SK-N-SH (cell line): ENCODE measurements around the gene FAM9A. TPM values are rescaled to one million over a fixed set of nuclear protein-coding genes. Genes with fewer than 3 reads are reported as not detected.

ENCODE experiments used
- CTCF ChIA-PET: fragments of 300-600, 350-600 bp; formaldehyde crosslinking; extraction: SDS; loops from one replicate; lab custom pipeline; 2021; lab: Yijun Ruan, JAX
- POLR2A ChIA-PET: fragments of 350-600 bp; sonication (Branson Sonifier 250); formaldehyde crosslinking; extraction: SDS; loops from one replicate; lab custom pipeline; 2020; ENCODE audit warnings: antibody characterized with exemption, inconsistent platforms; lab: Yijun Ruan, JAX
- DNase-seq: peaks from one replicate; pipeline ENCODE4 v3.0.0; 2012
- H2AFZ ChIP-seq: fragments of 200-600 bp; sonication (generic); 2 replicates; pipeline ENCODE4 v1.8.1; 2016; ENCODE audit warnings: antibody characterized with exemption, mild to moderate bottlenecking, low read depth
- H3F3A ChIP-seq: fragments of 200-600 bp; sonication (generic); replicated peaks from 2 replicates; pipeline ENCODE3; 2016; ENCODE audit warnings: antibody characterized with exemption, mild to moderate bottlenecking; ENCODE audit not compliant: insufficient read depth
- H3K27ac ChIP-seq, 2 experiments: fragments of 200-500 bp in 1 of 2; fragments of 200-600 bp in 1 of 2; sonication (Bioruptor generic) in 1 of 2; sonication (generic), shearing (Covaris generic) in 1 of 2; 2 replicates each; pipeline versions ENCODE4 v1.5.1 to v1.6.1; 2014 to 2016; ENCODE audit warnings: low read depth in 2 of 2, inconsistent platforms in 1 of 2, low read length in 1 of 2, mild to moderate bottlenecking in 1 of 2, mixed read lengths in 1 of 2
- H3K27me3 ChIP-seq: fragments of 200-600 bp; sonication (generic), shearing (Covaris generic); 2 replicates; pipeline ENCODE4 v1.6.1; 2016; ENCODE audit warnings: mixed run types; ENCODE audit not compliant: insufficient read depth
- H3K36me3 ChIP-seq, 2 experiments: fragments of 200-500 bp in 1 of 2; fragments of 200-600 bp in 1 of 2; sonication (Bioruptor generic) in 1 of 2; sonication (generic) in 1 of 2; replicated peaks in 1 of 2; 2 replicates each; pipeline versions ENCODE3 to v1.5.1; 2014 to 2016; ENCODE audit warnings: low read length in 1 of 2, mild to moderate bottlenecking in 1 of 2; ENCODE audit not compliant: insufficient read depth in 2 of 2, control insufficient read depth in 1 of 2
- H3K4me1 ChIP-seq, 2 experiments: fragments of 200-500 bp in 1 of 2; fragments of 200-600 bp in 1 of 2; sonication (Bioruptor generic) in 1 of 2; sonication (generic), shearing (Covaris generic) in 1 of 2; 2 replicates each; pipeline versions ENCODE4 v1.5.1 to v1.6.1; 2014 to 2016; ENCODE audit warnings: low read depth in 1 of 2, low read length in 1 of 2, mixed run types in 1 of 2; ENCODE audit not compliant: insufficient read depth in 2 of 2, control insufficient read depth in 1 of 2
- H3K4me2 ChIP-seq: fragments of 200-600 bp; sonication (generic), shearing (Covaris generic); 2 replicates; pipeline ENCODE4 v1.6.1; 2017; ENCODE audit warnings: mixed run types
- H3K4me3 ChIP-seq, 2 experiments: fragments of 200-500 bp in 1 of 2; fragments of 200-600 bp in 1 of 2; sonication (Bioruptor generic) in 1 of 2; sonication (generic), shearing (Covaris generic) in 1 of 2; 2 replicates each; pipeline versions ENCODE4 v1.5.1 to v1.8.1; 2014 to 2016; ENCODE audit warnings: low read depth in 2 of 2, inconsistent platforms in 1 of 2, low read length in 1 of 2, mild to moderate bottlenecking in 1 of 2, mixed read lengths in 1 of 2, moderate library complexity in 1 of 2
- H3K79me2 ChIP-seq: fragments of 200-600 bp; sonication (generic); 2 replicates; pipeline ENCODE4 v1.8.1; 2017; ENCODE audit warnings: mild to moderate bottlenecking; ENCODE audit not compliant: insufficient read depth
- H3K9ac ChIP-seq: fragments of 200-600 bp; sonication (generic); 2 replicates; pipeline ENCODE4 v1.6.1; 2017; ENCODE audit warnings: mixed run types
- H3K9me2 ChIP-seq: fragments of 200-600 bp; sonication (generic); 2 replicates; pipeline ENCODE4 v1.6.1; 2017; ENCODE audit warnings: mixed run types
- H3K9me3 ChIP-seq: fragments of 200-600 bp; sonication (generic); 2 replicates; pipeline ENCODE4 v1.6.1; 2017; ENCODE audit warnings: mixed run types, mild to moderate bottlenecking, moderate library complexity
- H4K20me1 ChIP-seq: fragments of 200-600 bp; sonication (generic); 2 replicates; pipeline ENCODE4 v1.6.1; 2017; ENCODE audit warnings: mild to moderate bottlenecking, mixed run types; ENCODE audit not compliant: insufficient read depth
- ELF1 ChIP-seq: IDR thresholded peaks from 2 replicates; pipeline ENCODE4 v1.4.0; 2012
- EZH2phosphoT487 ChIP-seq: fragments of 200-600 bp; sonication (generic); IDR thresholded peaks from 2 replicates; pipeline ENCODE4 v1.6.1; 2017; ENCODE audit warnings: low read depth, mixed run types, mild to moderate bottlenecking, antibody characterized with exemption, moderate library complexity, borderline replicate concordance
- FOSL2 ChIP-seq: IDR thresholded peaks from 2 replicates; pipeline ENCODE4 v1.4.0; 2012; ENCODE audit warnings: low read depth, mild to moderate bottlenecking, moderate library complexity, borderline replicate concordance
- GABPA ChIP-seq: IDR thresholded peaks from 2 replicates; pipeline ENCODE4 v1.4.0; 2012; ENCODE audit warnings: low read depth, mild to moderate bottlenecking
- JUND ChIP-seq: IDR thresholded peaks from 2 replicates; pipeline ENCODE4 v1.4.0; 2012
- MEF2A ChIP-seq: IDR thresholded peaks from 2 replicates; pipeline ENCODE4 v1.4.0; 2012; ENCODE audit warnings: low read depth, borderline replicate concordance
- MXI1 ChIP-seq: IDR thresholded peaks from 2 replicates; pipeline ENCODE4 v1.6.1; 2012; ENCODE audit warnings: mild to moderate bottlenecking, low read depth, low read length, improper control_type of control experiment
- NRF1 ChIP-seq: IDR thresholded peaks from 2 replicates; pipeline ENCODE4 v1.6.1; 2012; ENCODE audit warnings: low read depth, mild to moderate bottlenecking, low read length
- POLR2AphosphoS5 ChIP-seq: IDR thresholded peaks from 2 replicates; pipeline ENCODE4 v1.6.1; 2012; ENCODE audit warnings: low read depth, low read length
- RCOR1 ChIP-seq: fragments of 150-350 bp; IDR thresholded peaks from 2 replicates; pipeline ENCODE4 v1.6.1; 2017; ENCODE audit warnings: antibody characterized with exemption, low read length
- RXRA ChIP-seq: IDR thresholded peaks from 2 replicates; pipeline ENCODE4 v1.4.0; 2012; ENCODE audit warnings: low read depth, mild to moderate bottlenecking, borderline replicate concordance
- SMC3 ChIP-seq: IDR thresholded peaks from 2 replicates; pipeline ENCODE4 v1.6.1; 2012; ENCODE audit warnings: low read depth, low read length, improper control_type of control experiment
- TEAD4 ChIP-seq: IDR thresholded peaks from 2 replicates; pipeline ENCODE4 v1.4.0; 2012; ENCODE audit warnings: mild to moderate bottlenecking, borderline replicate concordance; ENCODE audit not compliant: insufficient read depth
- YY1 ChIP-seq: IDR thresholded peaks from 2 replicates; pipeline ENCODE4 v1.4.0; 2012; ENCODE audit warnings: low read depth, mild to moderate bottlenecking
- WGBS: methylation state at CpG from one replicate; pipeline ENCODE4 v1.1.6; 2017; ENCODE audit warnings: low lambda C conversion rate; 5-methylcytosine and 5-hydroxymethylcytosine counted together
- polyA plus RNA-seq, 3 experiments: library from polyadenylated mRNA; depleted of rRNA; stranded (reverse); fragments of >200 nt; gene quantifications; 2 replicates each; pipeline ENCODE4 v1.2.3, GENCODE V29; 2012
- TF ChIP-seq, protein P1 (sequence below): fragments of 200-600 bp; sonication (generic); IDR thresholded peaks from 2 replicates; pipeline ENCODE4 v1.6.1; 2017; ENCODE audit warnings: antibody characterized with exemption, mild to moderate bottlenecking, moderate library complexity
- TF ChIP-seq, protein P2 (sequence below): IDR thresholded peaks from 2 replicates; pipeline ENCODE4 v1.4.0; 2012; ENCODE audit warnings: low read depth, borderline replicate concordance
- TF ChIP-seq, protein P3 (sequence below): fragments of 150-350 bp; IDR thresholded peaks from 2 replicates; pipeline ENCODE4 v1.6.1; 2016; ENCODE audit warnings: mild to moderate bottlenecking, low read depth, low read length

The FAM9A gene
- polyA plus RNA-seq, 1 of the 3 experiments (the other 2 are of a cell fraction) = not detected

DNA sequence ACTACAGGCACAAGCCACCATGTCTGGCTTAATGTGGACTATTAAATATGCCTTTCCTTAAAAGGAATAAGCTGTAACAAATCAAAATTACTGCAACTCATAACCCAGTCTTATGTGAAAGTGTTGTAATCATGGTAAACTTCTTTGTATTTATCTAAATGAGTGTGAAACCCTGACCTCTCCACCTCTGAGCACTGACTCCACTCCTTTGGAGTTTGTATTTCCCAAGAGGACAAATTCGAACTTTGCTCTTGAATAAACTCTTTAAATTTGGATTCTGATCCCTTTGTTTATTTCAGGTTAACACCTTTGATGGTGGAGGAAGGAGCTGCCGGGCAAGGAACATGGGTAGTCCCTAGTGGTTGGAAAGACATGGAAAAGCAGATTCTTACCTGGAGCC is 48.3 kb upstream of the FAM9A start (continued):
- TF ChIP-seq RXRA = no peak

DNA sequence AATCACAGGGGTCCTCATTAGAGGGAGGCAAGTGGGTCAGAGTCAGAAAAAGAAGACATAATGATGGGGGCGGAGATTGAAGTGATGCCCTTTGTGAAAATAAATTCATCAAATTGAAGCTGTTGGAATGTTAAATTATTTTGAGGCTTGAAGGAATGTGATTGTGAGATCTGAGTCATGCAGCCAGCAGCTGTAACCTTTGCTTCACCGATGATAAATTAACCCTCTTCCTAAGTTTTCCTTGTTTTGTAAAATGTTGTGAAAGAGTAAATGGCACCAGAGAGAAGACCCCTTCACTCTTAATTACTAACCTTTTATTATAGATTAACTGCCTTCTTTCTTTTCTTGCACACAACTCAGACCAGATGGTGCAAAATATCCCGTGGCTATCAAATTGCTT is 47.7 kb upstream of the FAM9A start:
- Histone ChIP-seq H3K4me2 (no peak overlapping the region), H3K4me1 (no peaks in the 10 kb centered on the region), H3K9me2 (no peaks in the 10 kb centered on the region), H3K9me3 (no peaks in the 10 kb centered on the region), H4K20me1 (no peaks in the 10 kb centered on the region), H3F3A (no peaks in the 10 kb centered on the region), H3K9ac (no peak overlapping the region), H3K27me3 (no peaks in the 10 kb centered on the region; the same call in 1 of the 2 replicates), H3K36me3 (no peaks in the 10 kb centered on the region), H2AFZ (no peak overlapping the region), H3K79me2 (no peaks in the 10 kb centered on the region), H3K4me3 (no peak overlapping the region), H3K27ac (no peak overlapping the region)
- ChIA-PET CTCF (no interaction called here), POLR2A (no interaction called here)
- 10% methylated on average over 3 of the region's 3 CpGs for WGBS
- DNase-seq = no peak
- TF ChIP-seq, protein P1, sequence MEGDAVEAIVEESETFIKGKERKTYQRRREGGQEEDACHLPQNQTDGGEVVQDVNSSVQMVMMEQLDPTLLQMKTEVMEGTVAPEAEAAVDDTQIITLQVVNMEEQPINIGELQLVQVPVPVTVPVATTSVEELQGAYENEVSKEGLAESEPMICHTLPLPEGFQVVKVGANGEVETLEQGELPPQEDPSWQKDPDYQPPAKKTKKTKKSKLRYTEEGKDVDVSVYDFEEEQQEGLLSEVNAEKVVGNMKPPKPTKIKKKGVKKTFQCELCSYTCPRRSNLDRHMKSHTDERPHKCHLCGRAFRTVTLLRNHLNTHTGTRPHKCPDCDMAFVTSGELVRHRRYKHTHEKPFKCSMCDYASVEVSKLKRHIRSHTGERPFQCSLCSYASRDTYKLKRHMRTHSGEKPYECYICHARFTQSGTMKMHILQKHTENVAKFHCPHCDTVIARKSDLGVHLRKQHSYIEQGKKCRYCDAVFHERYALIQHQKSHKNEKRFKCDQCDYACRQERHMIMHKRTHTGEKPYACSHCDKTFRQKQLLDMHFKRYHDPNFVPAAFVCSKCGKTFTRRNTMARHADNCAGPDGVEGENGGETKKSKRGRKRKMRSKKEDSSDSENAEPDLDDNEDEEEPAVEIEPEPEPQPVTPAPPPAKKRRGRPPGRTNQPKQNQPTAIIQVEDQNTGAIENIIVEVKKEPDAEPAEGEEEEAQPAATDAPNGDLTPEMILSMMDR = no peak
- TF ChIP-seq, protein P2, sequence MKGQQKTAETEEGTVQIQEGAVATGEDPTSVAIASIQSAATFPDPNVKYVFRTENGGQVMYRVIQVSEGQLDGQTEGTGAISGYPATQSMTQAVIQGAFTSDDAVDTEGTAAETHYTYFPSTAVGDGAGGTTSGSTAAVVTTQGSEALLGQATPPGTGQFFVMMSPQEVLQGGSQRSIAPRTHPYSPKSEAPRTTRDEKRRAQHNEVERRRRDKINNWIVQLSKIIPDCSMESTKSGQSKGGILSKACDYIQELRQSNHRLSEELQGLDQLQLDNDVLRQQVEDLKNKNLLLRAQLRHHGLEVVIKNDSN = no peak
- TF ChIP-seq MEF2A (no peak), YY1 (no peak), TEAD4 (no peak), RCOR1 (no peak), SMC3 (no peak), MXI1 (no peak), EZH2phosphoT487 (no peak), GABPA (no peak), ELF1 (no peak), POLR2AphosphoS5 (no peak), NRF1 (no peak), JUND (no peak), FOSL2 (no peak)
- TF ChIP-seq, protein P3, sequence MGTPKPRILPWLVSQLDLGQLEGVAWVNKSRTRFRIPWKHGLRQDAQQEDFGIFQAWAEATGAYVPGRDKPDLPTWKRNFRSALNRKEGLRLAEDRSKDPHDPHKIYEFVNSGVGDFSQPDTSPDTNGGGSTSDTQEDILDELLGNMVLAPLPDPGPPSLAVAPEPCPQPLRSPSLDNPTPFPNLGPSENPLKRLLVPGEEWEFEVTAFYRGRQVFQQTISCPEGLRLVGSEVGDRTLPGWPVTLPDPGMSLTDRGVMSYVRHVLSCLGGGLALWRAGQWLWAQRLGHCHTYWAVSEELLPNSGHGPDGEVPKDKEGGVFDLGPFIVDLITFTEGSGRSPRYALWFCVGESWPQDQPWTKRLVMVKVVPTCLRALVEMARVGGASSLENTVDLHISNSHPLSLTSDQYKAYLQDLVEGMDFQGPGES = no peak
